GM18909 (cell line): ENCODE data around the gene ITIH4.
A peak's percentile ranks its signal among the peaks of the same experiment; 100 is the strongest.
"Not testable (repeated sequence)": the region's sequence is repeated elsewhere in the genome, so short reads cannot be mapped to it uniquely, and the experiment has no call there.

Experiments
- ATAC-seq: cut with Tn5 transposase; IDR thresholded peaks from one replicate; pipeline ENCODE4 v1.9.1; 2021; ENCODE audit warnings: mild to moderate bottlenecking; ENCODE audit not compliant: unreplicated experiment, poor library complexity

Gene ITIH4

GRCh38 chr3:52787672-52788625, 42.5 kb downstream of the ITIH4 start:
- no peak for ATAC-seq

- ATAC-seq = no peak
These were observed 43.2 kb downstream of the ITIH4 start for GRCh38 chr3:52787246-52787645.

DNA sequence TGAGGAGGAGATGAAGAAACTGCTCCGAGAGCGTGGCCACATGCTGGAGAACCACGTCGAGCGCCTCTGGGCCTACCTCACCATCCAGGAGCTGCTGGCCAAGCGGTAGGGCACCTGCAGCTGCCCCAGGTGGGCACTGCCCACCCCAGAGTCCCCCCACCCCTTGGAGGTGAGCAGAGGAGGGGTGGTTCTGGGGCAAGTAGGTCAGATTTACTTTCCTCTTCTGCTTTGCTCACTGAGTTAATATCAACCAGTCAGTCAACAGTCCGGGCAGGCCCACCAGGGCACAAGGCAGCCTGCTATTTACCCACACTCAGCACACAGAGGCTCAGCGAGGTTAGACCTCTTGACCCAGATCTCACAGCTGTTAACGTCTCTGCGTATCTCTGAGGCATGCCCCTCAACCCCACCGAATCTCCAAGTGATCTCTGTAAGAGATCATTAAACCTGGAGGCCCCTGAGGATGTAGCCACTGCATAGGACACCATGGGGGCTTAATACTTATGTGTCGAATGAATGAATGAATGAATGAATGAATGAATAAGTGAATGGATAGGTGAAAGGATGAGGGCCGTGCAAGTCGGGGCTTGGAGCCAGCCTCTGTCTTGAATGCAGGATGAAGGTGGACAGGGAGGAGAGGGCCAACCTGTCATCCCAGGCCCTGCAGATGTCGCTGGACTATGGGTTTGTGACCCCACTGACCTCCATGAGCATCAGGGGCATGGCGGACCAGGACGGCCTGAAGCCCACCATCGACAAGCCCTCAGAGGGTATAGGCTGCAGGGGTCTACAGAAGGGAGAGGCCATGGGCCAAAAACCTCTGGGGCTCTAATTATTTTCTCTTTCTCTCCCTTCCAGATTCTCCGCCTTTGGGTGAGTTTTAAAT, 43.9 kb downstream of the ITIH4 start:
- ATAC-seq = no peak

DNA sequence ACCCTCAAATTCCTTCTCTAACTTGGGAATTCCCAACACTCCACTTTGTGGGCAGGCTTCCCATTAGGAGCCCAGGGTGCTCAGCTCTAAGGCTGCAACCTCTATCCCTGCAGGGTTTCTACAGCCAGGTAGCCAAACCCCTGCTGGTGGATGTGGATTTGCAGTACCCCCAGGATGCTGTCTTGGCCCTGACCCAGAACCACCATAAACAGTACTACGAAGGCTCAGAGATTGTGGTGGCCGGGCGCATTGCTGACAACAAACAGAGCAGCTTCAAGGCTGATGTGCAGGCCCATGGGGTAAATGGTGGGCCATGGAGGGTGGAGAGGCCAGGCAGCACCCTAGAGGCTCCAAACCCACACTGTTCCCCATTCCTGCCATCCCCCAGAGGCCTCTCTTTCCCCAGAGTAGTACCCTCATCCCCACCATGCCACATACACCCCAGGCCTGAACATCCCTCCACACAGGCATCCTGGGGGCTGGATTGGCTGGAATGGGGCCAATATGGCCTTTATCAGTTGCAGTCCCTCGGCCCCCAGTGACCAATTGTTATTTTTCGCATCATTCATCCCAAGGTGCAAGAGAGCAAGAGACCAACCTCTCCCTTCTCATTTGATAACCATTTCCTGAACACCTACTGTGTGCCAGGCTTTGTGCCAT, 45.4 kb downstream of the ITIH4 start:
- no peak for ATAC-seq

- ATAC-seq = no peak
These were observed 46.4 kb downstream of the ITIH4 start for GRCh38 chr3:52784021-52784621.

- no peak for ATAC-seq
These were observed 47.3 kb downstream of the ITIH4 start for GRCh38 chr3:52783211-52783555.

DNA sequence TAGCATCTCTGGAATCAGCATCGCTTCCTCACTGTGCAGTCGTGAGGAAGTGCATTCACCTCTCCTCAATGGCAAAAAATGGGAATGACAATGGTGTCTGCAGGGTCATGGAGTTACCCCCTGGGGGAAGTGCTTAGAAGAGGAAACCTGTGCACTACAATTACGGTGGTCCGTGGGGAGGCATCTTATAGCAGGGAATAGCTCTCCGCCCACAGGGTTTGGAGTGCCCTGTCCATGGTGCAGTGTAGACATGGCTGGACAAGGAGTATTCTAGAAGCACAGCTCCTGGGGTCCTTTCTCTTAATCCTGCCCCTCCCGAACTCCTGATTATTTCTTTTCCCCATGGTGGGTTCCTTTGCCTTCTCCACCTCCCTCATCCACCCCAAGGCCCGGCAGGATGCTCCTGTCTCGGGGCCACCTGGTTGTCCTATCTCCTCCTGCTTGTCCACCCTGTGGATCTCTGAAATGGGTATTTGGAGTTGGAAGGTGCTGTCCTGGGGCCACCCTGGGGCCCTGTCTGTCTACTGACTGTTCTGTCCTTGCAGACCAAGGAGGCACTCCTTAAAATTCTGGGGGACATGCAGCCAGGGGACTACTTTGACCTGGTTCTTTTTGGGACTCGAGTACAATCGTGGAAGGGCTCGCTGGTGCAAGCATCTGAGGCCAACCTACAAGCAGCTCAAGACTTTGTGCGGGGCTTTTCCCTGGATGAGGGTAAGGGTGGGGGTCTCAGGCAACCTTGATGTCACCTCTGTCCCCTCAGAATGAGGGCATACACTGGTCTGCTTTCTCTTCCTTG, 47.9 kb downstream of the ITIH4 start:
- no peak for ATAC-seq

GRCh38 chr3:52781741-52782140, 48.7 kb downstream of the ITIH4 start:
- no peak for ATAC-seq

- ATAC-seq = no peak
These were observed 50.5 kb downstream of the ITIH4 start for GRCh38 chr3:52779837-52780585.

DNA sequence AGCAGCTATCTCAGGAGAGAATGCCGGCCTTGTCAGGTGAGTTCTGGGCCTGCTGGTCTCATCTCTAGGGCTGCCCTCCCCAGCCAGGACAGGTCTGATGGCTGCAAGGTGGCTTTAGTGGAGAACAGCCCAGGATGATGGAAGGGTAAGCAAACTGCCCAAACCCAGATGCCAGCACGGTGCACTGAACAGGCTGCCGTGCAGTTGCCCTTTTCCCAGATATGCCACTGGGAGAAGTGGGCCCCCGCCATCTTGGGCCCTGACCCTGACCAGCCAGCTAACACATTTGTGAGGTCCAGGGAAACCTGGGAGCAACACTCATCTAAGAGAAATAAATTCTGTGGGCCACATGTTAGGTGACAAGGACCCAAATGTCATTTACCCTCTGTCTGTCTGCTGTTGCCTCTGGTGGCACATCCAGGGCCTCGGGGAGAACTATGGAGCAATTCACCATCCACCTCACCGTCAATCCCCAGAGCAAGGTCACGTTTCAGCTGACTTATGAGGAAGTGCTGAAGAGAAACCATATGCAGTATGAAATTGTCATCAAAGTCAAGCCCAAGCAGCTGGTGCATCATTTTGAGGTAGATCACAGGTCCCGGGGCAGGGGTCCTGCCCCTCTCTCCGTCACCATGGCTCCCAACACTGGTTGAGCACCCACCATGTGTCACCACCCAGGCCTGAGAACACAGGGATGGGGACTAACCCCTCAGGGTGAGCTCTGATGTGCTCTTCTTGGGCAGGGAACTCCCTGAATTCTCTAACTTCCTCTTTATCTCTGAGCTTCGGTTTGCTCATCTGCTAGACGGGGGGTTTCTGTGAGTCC, 51.2 kb downstream of the ITIH4 start:
- ATAC-seq = peak; percentile 67

DNA sequence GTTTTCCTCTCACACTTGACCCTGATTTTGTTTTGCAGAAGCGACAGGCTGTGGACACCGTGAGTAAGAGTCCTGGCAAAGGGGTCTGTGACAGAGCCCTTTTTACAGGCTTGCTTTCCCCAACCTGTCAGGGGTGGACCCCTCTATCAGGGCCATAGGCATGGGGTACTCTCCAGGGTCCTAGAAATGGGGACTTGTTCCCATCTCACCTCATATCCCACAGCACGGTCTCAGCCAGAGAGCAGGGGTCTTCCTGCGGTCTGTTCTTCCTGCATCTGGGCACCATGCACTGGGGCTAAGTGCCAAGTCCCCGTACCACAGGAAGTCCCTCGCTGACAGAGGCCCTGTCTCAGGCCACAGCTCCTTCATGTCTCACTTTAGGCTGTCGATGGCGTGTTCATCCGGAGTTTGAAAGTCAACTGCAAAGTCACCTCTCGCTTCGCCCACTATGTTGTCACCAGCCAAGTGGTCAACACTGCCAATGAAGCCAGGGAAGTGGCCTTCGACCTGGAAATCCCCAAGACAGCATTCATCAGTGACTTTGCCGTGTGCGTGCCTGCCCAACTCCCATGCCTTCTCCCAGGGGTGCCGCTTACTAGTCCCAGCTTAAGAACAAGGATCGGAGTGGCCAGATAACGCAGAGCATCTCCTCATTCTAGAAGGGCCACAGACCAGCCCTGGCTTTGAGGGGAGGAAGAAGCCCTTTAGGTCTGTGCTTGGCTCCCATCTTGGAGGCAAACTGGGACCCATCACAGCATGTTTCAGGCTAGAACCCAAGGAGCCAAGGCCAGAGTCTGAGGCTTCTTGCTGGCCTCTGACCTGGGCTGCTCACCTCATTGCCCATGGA, 52.3 kb downstream of the ITIH4 start:
- no peak for ATAC-seq

DNA sequence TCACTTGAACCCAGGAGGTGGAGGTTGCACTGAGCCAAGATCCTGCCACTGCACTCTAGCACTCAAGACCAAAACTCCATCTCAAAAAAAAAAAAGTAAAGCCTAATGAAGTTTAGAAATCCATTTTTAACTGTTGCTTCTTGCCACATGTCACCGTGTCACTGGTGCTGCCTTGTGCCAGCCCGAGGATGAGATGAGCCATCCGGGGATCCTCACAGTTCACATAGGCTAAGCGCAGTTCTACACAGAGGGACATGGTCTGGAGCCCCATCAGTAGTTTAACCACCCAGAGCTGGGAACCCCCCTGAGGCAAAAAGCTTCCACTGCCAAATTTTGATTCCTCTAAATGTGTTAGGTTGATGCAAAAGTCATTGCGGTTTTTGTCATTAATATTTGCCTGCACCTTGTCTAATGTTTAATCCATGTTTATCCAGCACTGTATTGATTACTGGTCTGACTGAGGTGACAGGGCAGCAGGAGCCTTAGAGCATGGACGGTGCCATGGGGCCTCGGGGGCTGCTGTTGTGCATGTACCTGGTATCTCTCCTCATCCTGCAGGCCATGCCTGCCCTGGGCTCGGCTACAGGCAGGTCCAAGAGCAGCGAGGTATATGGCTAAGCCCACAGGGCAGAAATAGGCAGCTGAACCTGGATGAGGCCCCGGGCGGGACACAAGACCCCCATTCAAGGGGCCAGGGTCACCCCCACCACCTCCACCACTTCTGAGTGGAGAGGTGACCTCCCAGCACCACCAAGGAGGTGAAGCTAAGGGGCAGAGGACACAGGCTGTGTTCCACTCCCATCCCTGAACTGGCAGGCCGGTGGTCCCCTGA, 53.1 kb downstream of the ITIH4 start, which contains the start of gene ITIH1:
ITIH1 (plus strand) TSS at position 473 of the 832 bp plus-strand sequence; CDS start at position 490, 17 bp downstream.
- ATAC-seq = no peak

GRCh38 chr3:52776486-52776885, 54.0 kb downstream of the ITIH4 start:
- not testable (repeated sequence) for ATAC-seq

DNA sequence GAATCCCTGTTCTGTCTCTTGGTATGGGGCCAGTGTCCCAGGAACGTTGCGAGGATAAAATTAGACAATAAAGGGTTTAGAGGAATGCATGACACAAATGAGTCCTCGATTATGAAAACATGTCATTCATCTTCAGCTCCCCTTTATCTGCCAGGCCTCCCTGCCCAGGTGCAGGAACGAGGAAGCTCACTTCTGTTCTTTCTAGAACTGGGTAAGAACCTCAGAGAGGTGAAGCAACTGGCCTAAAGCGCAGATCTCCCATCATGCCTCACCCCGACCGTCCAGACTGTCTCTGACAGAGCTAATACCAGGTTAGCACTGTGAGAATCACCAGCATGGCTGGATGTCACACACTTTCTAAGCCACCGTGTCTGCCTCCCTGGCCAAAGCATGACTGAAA, 54.6 kb downstream of the ITIH4 start:
- ATAC-seq = no peak

- ATAC-seq = no peak
These were observed 55.3 kb downstream of the ITIH4 start for GRCh38 chr3:52774901-52775864.
